GM23338 (cell line): ENCODE data around the gene ENTPD8. TPM values are rescaled to one million over a fixed set of nuclear protein-coding genes. Genes with fewer than 3 reads are reported as not detected.

Experiments used
- CREB1 ChIP-seq: fragments of 250-450 bp; sonication (Bioruptor Pico); IDR thresholded peaks from 2 replicates; pipeline ENCODE4 v1.5.0; 2020; ENCODE audit warnings: low read depth, mild to moderate bottlenecking, moderate library complexity
- CTCF ChIP-seq, 2 experiments: fragments of 200-600 bp in 1 of 2; sonication (generic) in 1 of 2; conservative IDR thresholded peaks; 2 replicates each; pipeline versions ENCODE4 v1.5.1 to v1.6.1; 2016 to 2017; ENCODE audit warnings: antibody characterized with exemption in 2 of 2, low read depth in 2 of 2, mild to moderate bottlenecking in 2 of 2, moderate library complexity in 1 of 2
- EZH2 ChIP-seq: fragments of 200-600 bp; sonication (generic); IDR thresholded peaks from one replicate; pipeline ENCODE4 v1.8.0; 2017; ENCODE audit warnings: antibody characterized with exemption, mild to moderate bottlenecking, low read depth; ENCODE audit not compliant: unreplicated experiment
- JUNB ChIP-seq: IDR thresholded peaks from one replicate; pipeline ENCODE4 v1.6.1; 2016; ENCODE audit warnings: antibody characterized with exemption; ENCODE audit not compliant: unreplicated experiment
- NANOG ChIP-seq: IDR thresholded peaks from 2 replicates; pipeline ENCODE4 v1.6.1; 2016; ENCODE audit warnings: antibody characterized with exemption, borderline replicate concordance
- STAT1 ChIP-seq: IDR thresholded peaks from one replicate; pipeline ENCODE4 v1.6.1; 2016; ENCODE audit warnings: antibody characterized with exemption; ENCODE audit not compliant: unreplicated experiment
- ZNF114 ChIP-seq: fragments of 250-450 bp; sonication (Bioruptor Pico); IDR thresholded peaks from 2 replicates; pipeline ENCODE4 v1.5.0; 2020; ENCODE audit warnings: mild to moderate bottlenecking, moderate library complexity
- ZNF331 ChIP-seq: fragments of 250-450 bp; sonication (Bioruptor Pico); IDR thresholded peaks from 2 replicates; pipeline ENCODE4 v1.5.0; 2020; ENCODE audit warnings: low read depth, mild to moderate bottlenecking, moderate library complexity
- polyA plus RNA-seq: library from polyadenylated mRNA; unstranded; fragments of >200 nt; fragmentation: Nextera tagmentation; extraction: Ambion mirVana; gene quantifications from 2 replicates; pipeline ENCODE4 v1.2.1, GENCODE V29; 2016
- total RNA-seq: library from RNA; depleted of rRNA; stranded (reverse); fragments of >200 nt; shearing (Covaris generic); gene quantifications from 2 replicates; pipeline ENCODE4 v1.2.3, GENCODE V29; 2014
- TF ChIP-seq, protein P1 (sequence below): fragments of 250-450 bp; sonication (Bioruptor Pico); IDR thresholded peaks from 2 replicates; pipeline ENCODE4 v1.5.0; 2020; ENCODE audit warnings: mild to moderate bottlenecking, moderate library complexity
- TF ChIP-seq, protein P2 (sequence below): IDR thresholded peaks from 2 replicates; pipeline ENCODE4 v1.6.1; 2016; ENCODE audit warnings: antibody characterized with exemption

The ENTPD8 gene
- total and polyA plus RNA-seq, 2 experiments from 2014 or later, result 0.42 to 0.89 TPM

GRCh38 chr9:137477778-137478612 is 36.8 kb upstream of the ENTPD8 start (continued):
- TF ChIP-seq, protein P1, sequence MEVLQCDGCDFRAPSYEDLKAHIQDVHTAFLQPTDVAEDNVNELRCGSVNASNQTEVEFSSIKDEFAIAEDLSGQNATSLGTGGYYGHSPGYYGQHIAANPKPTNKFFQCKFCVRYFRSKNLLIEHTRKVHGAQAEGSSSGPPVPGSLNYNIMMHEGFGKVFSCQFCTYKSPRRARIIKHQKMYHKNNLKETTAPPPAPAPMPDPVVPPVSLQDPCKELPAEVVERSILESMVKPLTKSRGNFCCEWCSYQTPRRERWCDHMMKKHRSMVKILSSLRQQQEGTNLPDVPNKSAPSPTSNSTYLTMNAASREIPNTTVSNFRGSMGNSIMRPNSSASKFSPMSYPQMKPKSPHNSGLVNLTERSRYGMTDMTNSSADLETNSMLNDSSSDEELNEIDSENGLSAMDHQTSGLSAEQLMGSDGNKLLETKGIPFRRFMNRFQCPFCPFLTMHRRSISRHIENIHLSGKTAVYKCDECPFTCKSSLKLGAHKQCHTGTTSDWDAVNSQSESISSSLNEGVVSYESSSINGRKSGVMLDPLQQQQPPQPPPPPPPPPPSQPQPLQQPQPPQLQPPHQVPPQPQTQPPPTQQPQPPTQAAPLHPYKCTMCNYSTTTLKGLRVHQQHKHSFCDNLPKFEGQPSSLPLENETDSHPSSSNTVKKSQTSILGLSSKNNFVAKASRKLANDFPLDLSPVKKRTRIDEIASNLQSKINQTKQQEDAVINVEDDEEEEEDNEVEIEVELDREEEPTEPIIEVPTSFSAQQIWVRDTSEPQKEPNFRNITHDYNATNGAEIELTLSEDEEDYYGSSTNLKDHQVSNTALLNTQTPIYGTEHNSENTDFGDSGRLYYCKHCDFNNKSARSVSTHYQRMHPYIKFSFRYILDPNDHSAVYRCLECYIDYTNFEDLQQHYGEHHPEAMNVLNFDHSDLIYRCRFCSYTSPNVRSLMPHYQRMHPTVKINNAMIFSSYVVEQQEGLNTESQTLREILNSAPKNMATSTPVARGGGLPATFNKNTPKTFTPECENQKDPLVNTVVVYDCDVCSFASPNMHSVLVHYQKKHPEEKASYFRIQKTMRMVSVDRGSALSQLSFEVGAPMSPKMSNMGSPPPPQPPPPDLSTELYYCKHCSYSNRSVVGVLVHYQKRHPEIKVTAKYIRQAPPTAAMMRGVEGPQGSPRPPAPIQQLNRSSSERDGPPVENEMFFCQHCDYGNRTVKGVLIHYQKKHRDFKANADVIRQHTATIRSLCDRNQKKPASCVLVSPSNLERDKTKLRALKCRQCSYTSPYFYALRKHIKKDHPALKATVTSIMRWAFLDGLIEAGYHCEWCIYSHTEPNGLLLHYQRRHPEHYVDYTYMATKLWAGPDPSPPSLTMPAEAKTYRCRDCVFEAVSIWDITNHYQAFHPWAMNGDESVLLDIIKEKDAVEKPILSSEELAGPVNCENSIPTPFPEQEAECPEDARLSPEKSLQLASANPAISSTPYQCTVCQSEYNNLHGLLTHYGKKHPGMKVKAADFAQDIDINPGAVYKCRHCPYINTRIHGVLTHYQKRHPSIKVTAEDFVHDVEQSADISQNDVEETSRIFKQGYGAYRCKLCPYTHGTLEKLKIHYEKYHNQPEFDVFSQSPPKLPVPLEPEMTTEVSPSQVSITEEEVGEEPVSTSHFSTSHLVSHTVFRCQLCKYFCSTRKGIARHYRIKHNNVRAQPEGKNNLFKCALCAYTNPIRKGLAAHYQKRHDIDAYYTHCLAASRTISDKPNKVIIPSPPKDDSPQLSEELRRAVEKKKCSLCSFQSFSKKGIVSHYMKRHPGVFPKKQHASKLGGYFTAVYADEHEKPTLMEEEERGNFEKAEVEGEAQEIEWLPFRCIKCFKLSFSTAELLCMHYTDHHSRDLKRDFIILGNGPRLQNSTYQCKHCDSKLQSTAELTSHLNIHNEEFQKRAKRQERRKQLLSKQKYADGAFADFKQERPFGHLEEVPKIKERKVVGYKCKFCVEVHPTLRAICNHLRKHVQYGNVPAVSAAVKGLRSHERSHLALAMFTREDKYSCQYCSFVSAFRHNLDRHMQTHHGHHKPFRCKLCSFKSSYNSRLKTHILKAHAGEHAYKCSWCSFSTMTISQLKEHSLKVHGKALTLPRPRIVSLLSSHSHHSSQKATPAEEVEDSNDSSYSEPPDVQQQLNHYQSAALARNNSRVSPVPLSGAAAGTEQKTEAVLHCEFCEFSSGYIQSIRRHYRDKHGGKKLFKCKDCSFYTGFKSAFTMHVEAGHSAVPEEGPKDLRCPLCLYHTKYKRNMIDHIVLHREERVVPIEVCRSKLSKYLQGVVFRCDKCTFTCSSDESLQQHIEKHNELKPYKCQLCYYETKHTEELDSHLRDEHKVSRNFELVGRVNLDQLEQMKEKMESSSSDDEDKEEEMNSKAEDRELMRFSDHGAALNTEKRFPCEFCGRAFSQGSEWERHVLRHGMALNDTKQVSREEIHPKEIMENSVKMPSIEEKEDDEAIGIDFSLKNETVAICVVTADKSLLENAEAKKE (CRISPR knock-in tag), result no peak
- no peak for TF ChIP-seq CREB1 (CRISPR knock-in tag)
- TF ChIP-seq ZNF331, result no peak
- TF ChIP-seq EZH2, result no peak
- no peak for TF ChIP-seq JUNB
- no peak for TF ChIP-seq CTCF (conservative IDR thresholded peaks at IDR 0.05; ENCODE audit: low read depth in 2 of 2)
- TF ChIP-seq NANOG, result no peak
- TF ChIP-seq, protein P2, sequence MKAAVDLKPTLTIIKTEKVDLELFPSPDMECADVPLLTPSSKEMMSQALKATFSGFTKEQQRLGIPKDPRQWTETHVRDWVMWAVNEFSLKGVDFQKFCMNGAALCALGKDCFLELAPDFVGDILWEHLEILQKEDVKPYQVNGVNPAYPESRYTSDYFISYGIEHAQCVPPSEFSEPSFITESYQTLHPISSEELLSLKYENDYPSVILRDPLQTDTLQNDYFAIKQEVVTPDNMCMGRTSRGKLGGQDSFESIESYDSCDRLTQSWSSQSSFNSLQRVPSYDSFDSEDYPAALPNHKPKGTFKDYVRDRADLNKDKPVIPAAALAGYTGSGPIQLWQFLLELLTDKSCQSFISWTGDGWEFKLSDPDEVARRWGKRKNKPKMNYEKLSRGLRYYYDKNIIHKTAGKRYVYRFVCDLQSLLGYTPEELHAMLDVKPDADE, result no peak
- TF ChIP-seq ZNF114 (CRISPR knock-in tag), result no peak
- no peak for TF ChIP-seq STAT1
